GM12878 (cell line): ENCODE data around the gene ATP6V1C2. TPM values are rescaled to one million over a fixed set of nuclear protein-coding genes. Genes with fewer than 3 reads are reported as not detected.

Experiments used
- ATAC-seq: fragments of 200-7000 bp; cut with Tn5 transposase; 3 replicates; pipeline ENCODE4 v1.9.1; 2020; ENCODE audit warnings: mild to moderate bottlenecking, moderate library complexity
- BruUV-seq: library from RNA; stranded (reverse); fragments of 400-500 nt; replicated peaks from 2 replicates; lab custom pipeline; 2021; lab: Mats Ljungman, UMichigan
- CTCF ChIA-PET: fragments of 300-600 bp; sonication (Branson Sonifier 250); formaldehyde crosslinking; extraction: SDS; loops from one replicate; lab custom pipeline; 2021; ENCODE audit warnings: inconsistent platforms; lab: Yijun Ruan, JAX
- POLR2A ChIA-PET: fragments of 350-600 bp; formaldehyde crosslinking; extraction: SDS; loops from one replicate; lab custom pipeline; 2021; ENCODE audit warnings: inconsistent platforms; lab: Charles Lee
- RAD21 ChIA-PET: fragments of 300-600 bp; sonication (Branson Sonifier 250); formaldehyde crosslinking; loops from one replicate; lab custom pipeline; 2023; ENCODE audit warnings: antibody characterized with exemption; ENCODE audit not compliant: unreplicated experiment; lab: Charles Lee
- SMC1A ChIA-PET: fragments of 300-600 bp; sonication (Branson Sonifier 250); formaldehyde crosslinking; loops from one replicate; lab custom pipeline; 2023; ENCODE audit not compliant: unreplicated experiment, uncharacterized antibody; lab: Charles Lee
- DNase-seq: peaks from one replicate; pipeline ENCODE4 v3.0.0-alpha.2; 2011; ENCODE audit warnings: low read depth, low spot score
- FAIRE-seq: peaks from 3 replicates; lab custom pipeline; 2011; peaks lifted over from hg19 to GRCh38; lab: Jason Lieb, UNC
- H2AFZ ChIP-seq: 2 replicates; pipeline ENCODE4 v1.6.0; 2011; ENCODE audit warnings: low read depth, low read length, control low read depth; ENCODE audit not compliant: control insufficient read depth
- H3K27ac ChIP-seq: 2 replicates; pipeline ENCODE4 v1.5.1; 2011; ENCODE audit warnings: control low read depth; ENCODE audit not compliant: control insufficient read depth, insufficient read depth
- H3K27me3 ChIP-seq, 2 experiments: replicated peaks in 1 of 2; 2 replicates each; pipeline versions ENCODE4 v1.6.0 to v1.6.1; 2011; ENCODE audit warnings: low read length in 1 of 2; ENCODE audit not compliant: control insufficient read depth in 2 of 2, insufficient read depth in 2 of 2
- H3K36me3 ChIP-seq, 2 experiments: 2 replicates each; pipeline ENCODE4 v1.5.1; 2011; ENCODE audit warnings: low read length in 1 of 2; ENCODE audit not compliant: control insufficient read depth in 2 of 2, insufficient read depth in 2 of 2
- H3K4me1 ChIP-seq: 2 replicates; pipeline ENCODE4 v1.6.1; 2011; ENCODE audit warnings: mild to moderate bottlenecking, low read length, moderate library complexity, mixed read lengths; ENCODE audit not compliant: control insufficient read depth, insufficient read depth
- H3K4me2 ChIP-seq: 2 replicates; pipeline ENCODE4 v1.6.0; 2011; ENCODE audit warnings: control low read depth; ENCODE audit not compliant: control insufficient read depth, insufficient read depth
- H3K4me3 ChIP-seq: fragments of 200-600 bp; sonication (generic); 2 replicates; pipeline ENCODE4 v1.5.1; 2016
- H3K79me2 ChIP-seq: 2 replicates; pipeline ENCODE4 v1.6.0; 2011; ENCODE audit warnings: low read length; ENCODE audit not compliant: control insufficient read depth, insufficient read depth
- H3K9ac ChIP-seq: 2 replicates; pipeline ENCODE4 v1.8.0; 2011; ENCODE audit warnings: low read length, control low read depth, mixed read lengths; ENCODE audit not compliant: control insufficient read depth, insufficient read depth
- H3K9me3 ChIP-seq: replicated peaks from 3 replicates; pipeline ENCODE4 v1.5.1; 2011; ENCODE audit warnings: mild to moderate bottlenecking, low read length; ENCODE audit not compliant: control insufficient read depth, insufficient read depth
- H4K20me1 ChIP-seq: 2 replicates; pipeline ENCODE4 v1.6.0; 2011; ENCODE audit not compliant: control insufficient read depth, insufficient read depth
- BACH1 ChIP-seq: fragments of 450-650 bp; IDR thresholded peaks from 2 replicates; pipeline ENCODE4 v1.6.1; 2017; ENCODE audit warnings: mild to moderate bottlenecking, borderline replicate concordance
- CEBPZ ChIP-seq: fragments of 150-350 bp; IDR thresholded peaks from 2 replicates; pipeline ENCODE4 v1.6.1; 2016; ENCODE audit warnings: low read depth, low read length
- FOXK2 ChIP-seq: fragments of 450-650 bp; IDR thresholded peaks from 2 replicates; pipeline ENCODE4 v1.6.1; 2017; ENCODE audit warnings: mild to moderate bottlenecking, moderate library complexity
- MTA3 ChIP-seq: IDR thresholded peaks from 2 replicates; pipeline ENCODE4 v1.6.1; 2012; ENCODE audit warnings: low read length, inconsistent platforms, borderline replicate concordance
- SPI1 ChIP-seq: IDR thresholded peaks from 2 replicates; pipeline ENCODE4 v1.6.1; 2011; ENCODE audit warnings: low read depth, mild to moderate bottlenecking, low read length, moderate library complexity, borderline replicate concordance; ENCODE audit not compliant: insufficient read depth
- STAT3 ChIP-seq: IDR thresholded peaks from 2 replicates; pipeline ENCODE4 v1.6.1; 2011; ENCODE audit warnings: low read depth, low read length, improper control_type of control experiment
- ZBED1 ChIP-seq: IDR thresholded peaks from 2 replicates; pipeline ENCODE4 v1.6.1; 2016; ENCODE audit warnings: borderline replicate concordance
- ZBTB40 ChIP-seq: fragments of 450-650 bp; IDR thresholded peaks from 2 replicates; pipeline ENCODE4 v1.6.1; 2016; ENCODE audit warnings: mild to moderate bottlenecking, moderate library complexity, borderline replicate concordance
- ZNF274 ChIP-seq: IDR thresholded peaks from one replicate; pipeline ENCODE4 v1.8.0; 2011; ENCODE audit not compliant: insufficient read length, insufficient read depth
- WGBS: methylation state at CpG from one replicate; pipeline ENCODE4 v1.1.6; 2016; ENCODE audit warnings: low lambda C conversion rate; ENCODE audit not compliant: insufficient replicate concordance, insufficient coverage; ENCODE audit errors: missing lambda C conversion rate; 5-methylcytosine and 5-hydroxymethylcytosine counted together
- in situ Hi-C: fragments of 300-500 bp; cut with MboI; formaldehyde crosslinking; loops from 9 replicates; pipeline ENCODE4 v1.14.3; 2018; ENCODE audit warnings: mixed read lengths
- intact Hi-C: fragments of 100-400 bp; cut with micrococcal nuclease; formaldehyde crosslinking; loops from one replicate; pipeline ENCODE4 v1.14.2; 2022; ENCODE audit not compliant: unreplicated experiment
- polyA plus RNA-seq, 11 experiments: library from polyadenylated mRNA; depleted of rRNA in 4 of 11; unstranded in 6 of 11; stranded (reverse) in 5 of 11; fragments of >200 nt; fragmentation: Nextera tagmentation in 4 of 11; fragmentation: Illumina TruSeq in 1 of 11; extraction: Ambion mirVana in 4 of 11; extraction: Trizol in 1 of 11; gene quantifications; 1 replicate in 1 of 11; 2 replicates in 10 of 11; pipeline versions ENCODE4 v1.2.1 to v1.2.3, GENCODE V29; 2011 to 2016; ENCODE audit warnings: inconsistent platforms in 2 of 11, missing spikeins in 2 of 11, low read depth in 1 of 11
- total RNA-seq, 4 experiments: library from RNA; depleted of rRNA in 3 of 4; stranded (reverse); fragments of >200 nt in 3 of 4; fragmentation: Illumina TruSeq in 1 of 4; extraction: Trizol in 1 of 4; gene quantifications; 2 replicates each; pipeline versions ENCODE4 v1.2.1 to v1.2.3, GENCODE V29; 2013 to 2021

The ATP6V1C2 gene
- total and polyA plus RNA-seq, 10 of the 15 experiments (the other 5 are each of a cell fraction or from before 2014, with no cell fraction given), result 0.04 to 1.5 (median 0.24) TPM; not detected in 1

- TF ChIP-seq STAT3 (no peak), ZBED1 (no peak)
These were observed 32.3 kb upstream of the ATP6V1C2 start (continued) for GRCh38 chr2:10688921-10689807.

- Histone ChIP-seq H2AFZ (no peak overlapping the region), H4K20me1 (no peaks in the 10 kb centered on the region), H3K4me1 (peaks cover 6% of the 10 kb centered on the region; the same call in 1 of the 2 replicates), H3K4me3 (no peak overlapping the region), H3K79me2 (peaks cover 36% of the 10 kb centered on the region), H3K4me2 (no peak overlapping the region), H3K27ac (no peak overlapping the region), H3K36me3 (no peaks in the 10 kb centered on the region), H3K9me3 (no peaks in the 10 kb centered on the region), H3K9ac (no peak overlapping the region), H3K27me3 (no peaks in the 10 kb centered on the region)
- ChIA-PET RAD21 (no interaction called here), SMC1A (no interaction called here), CTCF (interaction anchor here (1.7 kb wide), 1 partner anchor 16 kb away, joined by 3 read pairs; no protein-coding TSS in a partner anchor), POLR2A (no interaction called here)
- no TSS peak for BruUV-seq
- FAIRE-seq, result no peak
- 98% methylated on average over 6 of the region's 6 CpGs for WGBS
- TF ChIP-seq ZBTB40 (no peak), SPI1 (no peak), MTA3 (no peak), BACH1 (no peak), FOXK2 (no peak), CEBPZ (no peak), ZNF274 (no peak)
- DNase-seq, result no peak
- intact Hi-C loops, result no loop called here
- no peak for ATAC-seq
- in situ Hi-C loops, result no loop called here
These were observed 29.9 kb upstream of the ATP6V1C2 start for GRCh38 chr2:10691521-10691920.
